Head of caudate nucleus (tissue), 42 donors: ENCODE results near the gene TIMM21.

Source experiments
- DNase-seq, 42 donors: peaks; one replicate each; pipeline versions ENCODE4 v3.0.0 to v3.0.0-alpha.2; 2020 to 2021; ENCODE audit warnings: mixed read lengths in 7 of 42
- intact Hi-C: fragments of 100-400 bp; cut with DNase I; formaldehyde crosslinking; loops from one replicate; pipeline ENCODE4 v1.15.0; 2022

The TIMM21 gene, protein sequence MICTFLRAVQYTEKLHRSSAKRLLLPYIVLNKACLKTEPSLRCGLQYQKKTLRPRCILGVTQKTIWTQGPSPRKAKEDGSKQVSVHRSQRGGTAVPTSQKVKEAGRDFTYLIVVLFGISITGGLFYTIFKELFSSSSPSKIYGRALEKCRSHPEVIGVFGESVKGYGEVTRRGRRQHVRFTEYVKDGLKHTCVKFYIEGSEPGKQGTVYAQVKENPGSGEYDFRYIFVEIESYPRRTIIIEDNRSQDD

DNA sequence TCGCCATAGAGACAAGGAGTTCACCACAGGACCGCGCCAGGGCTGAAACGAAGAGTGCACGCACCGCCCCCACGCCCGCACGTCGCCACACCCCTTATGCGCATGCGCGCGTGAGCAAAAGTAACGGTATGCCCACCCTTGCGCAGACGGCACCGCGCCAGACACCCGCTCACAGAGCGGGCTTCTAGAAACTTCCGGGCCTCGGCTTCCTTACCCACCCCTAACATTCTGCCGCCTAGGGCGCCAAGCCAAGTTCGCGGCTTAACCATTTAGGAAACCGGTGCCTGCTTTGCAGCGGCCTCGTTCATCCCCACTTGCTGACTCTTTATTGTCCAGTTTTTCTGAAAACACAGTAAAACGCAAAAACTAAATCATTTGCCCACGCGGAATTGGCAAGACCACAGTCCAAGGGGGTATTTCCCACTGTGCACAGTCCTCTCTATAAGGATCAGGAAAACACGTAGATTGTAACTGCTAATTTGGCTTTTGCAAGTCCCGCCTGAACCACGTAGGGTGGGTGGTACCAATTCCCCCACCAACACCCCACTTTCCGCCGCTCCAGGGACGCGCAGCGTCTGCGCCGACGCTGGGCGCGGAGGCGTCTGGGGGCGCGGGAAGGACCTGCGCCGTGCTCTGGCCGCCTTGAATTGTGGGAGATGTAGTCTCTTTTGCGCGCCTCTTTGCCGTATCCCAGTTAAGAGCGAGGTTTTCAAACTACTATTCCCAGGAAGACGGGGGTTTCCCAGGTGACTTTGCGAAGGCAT is at the start of gene TIMM21, which contains the start of gene FBXO15:
TIMM21 (plus strand) TSS at position 745 of the 764 bp plus-strand sequence. CDS start 286 bp downstream, outside the sequence.
FBXO15 (minus strand) TSS at position 56 of the 764 bp plus-strand sequence; CDS start at position 7, 49 bp downstream.
- intact Hi-C loops, result no loop called here
- DNase-seq, result peak; percentile 91 to 99 (median 96)

DNA sequence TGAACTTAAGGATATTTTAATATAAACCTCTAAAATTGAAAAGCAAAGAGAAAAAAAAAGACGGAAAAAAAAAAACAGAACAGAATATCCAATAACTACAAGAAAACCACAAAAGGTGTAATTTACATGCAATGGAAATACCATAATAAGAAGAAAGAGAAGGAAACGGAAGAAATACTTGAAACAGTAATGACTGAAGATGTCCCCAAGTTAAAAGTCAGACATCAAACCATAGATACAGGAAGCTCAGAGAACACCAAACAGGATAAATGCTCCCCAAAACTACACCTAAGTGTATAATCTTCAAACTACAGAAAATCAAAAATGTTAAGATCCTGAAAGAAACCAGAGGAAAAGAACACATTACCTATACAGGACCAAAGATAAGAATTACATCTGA is 39.9 kb upstream of the TIMM21 start:
- no peak for DNase-seq
- intact Hi-C loops, result no loop called here

DNA sequence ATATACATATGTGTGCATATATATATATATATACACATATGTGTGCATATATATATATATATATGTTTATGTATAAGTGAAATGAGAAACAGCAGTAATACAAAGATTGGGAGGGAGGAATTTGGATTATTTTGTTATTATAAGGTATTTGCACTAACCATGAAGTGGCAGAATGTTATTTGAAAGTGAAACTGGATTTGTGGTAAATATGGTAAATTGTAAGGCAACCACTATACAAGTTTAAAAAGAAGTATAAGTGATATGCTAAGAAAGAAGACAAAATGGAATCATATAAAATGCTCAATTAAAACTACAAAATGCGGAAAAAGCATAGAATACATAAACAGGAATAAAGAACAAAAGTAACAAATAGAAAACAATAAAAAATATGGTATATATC is 38.2 kb upstream of the TIMM21 start:
- no peak for DNase-seq
- intact Hi-C loops, result no loop called here

DNA sequence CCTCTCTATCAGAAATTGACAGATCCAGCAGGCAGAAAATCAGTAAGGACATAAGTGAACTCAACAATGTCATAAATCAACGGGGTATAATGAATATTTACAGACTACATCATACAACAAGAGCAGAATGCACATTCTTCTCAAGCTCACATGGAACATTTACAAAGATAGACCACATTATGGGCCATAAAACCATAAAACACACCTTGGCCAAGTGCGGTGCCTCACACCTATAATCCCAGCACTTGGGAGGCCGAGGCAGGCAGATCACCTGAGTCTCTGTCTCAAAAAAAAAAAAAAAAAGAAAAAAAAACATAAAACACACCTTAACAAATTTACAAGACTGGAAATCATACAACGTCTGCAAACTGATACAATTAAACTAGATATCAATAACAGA is 37.3 kb upstream of the TIMM21 start:
- intact Hi-C loops, result no loop called here
- no peak for DNase-seq

DNA sequence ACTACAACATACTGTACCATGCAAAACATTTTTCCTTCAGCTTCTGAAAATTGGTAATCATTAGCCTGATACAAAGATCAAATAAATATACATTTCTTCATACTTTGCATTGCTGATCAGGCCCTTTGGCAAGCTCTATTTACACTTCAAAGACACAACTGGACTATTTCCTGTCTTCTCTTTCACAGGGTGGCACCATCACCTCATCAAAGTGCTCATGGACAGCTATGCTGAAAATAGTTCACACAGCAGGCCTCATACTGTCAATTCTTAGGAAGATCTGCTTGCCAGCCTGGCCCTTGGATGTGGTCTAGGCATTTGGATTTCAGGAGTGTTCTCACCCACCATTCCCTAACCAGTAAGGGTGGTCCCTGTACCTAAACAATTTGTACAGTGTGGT is 34.6 kb upstream of the TIMM21 start:
- DNase-seq, result no peak
- intact Hi-C loops, result no loop called here

DNA sequence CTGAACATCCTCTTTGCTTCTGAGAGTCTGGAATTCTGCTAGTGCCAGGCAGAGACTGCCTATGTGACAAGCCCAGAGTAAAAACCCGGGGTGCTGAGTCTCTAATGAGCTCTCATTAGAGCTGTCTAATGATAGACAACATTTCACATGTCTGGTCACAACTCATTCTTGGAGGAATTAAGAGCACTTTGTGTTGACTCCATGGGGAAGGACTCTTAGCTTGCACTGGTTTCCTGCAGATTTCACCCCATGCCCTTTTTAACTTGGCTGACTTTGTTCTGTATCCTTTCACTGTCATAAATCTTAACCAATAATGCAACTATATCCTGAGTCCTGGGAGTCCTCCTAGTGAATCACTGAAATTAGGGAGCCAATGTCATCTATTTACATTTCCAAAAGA is 34.2 kb upstream of the TIMM21 start:
- no peak for DNase-seq
- intact Hi-C loops, result no loop called here

DNA sequence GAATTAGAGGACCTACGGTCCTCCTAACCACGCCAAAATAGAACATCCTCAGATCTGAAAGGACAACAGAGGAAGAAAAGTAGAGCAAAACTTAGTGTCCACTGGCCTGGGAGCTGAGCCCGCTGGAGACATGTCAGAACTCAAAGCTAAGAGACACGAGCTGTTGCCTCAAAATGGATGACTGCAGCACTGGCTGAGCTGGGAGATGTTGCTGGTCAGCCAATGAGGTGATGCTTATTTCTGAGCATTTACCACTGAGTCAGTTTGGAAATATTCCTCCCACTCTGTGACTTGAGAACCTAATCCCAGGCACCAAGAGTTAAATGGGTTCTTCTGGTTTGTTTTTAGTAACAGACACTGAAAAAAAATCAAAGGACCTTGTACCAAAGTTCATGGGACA is 33.3 kb upstream of the TIMM21 start:
- DNase-seq, result no peak
- intact Hi-C loops, result no loop called here

DNA sequence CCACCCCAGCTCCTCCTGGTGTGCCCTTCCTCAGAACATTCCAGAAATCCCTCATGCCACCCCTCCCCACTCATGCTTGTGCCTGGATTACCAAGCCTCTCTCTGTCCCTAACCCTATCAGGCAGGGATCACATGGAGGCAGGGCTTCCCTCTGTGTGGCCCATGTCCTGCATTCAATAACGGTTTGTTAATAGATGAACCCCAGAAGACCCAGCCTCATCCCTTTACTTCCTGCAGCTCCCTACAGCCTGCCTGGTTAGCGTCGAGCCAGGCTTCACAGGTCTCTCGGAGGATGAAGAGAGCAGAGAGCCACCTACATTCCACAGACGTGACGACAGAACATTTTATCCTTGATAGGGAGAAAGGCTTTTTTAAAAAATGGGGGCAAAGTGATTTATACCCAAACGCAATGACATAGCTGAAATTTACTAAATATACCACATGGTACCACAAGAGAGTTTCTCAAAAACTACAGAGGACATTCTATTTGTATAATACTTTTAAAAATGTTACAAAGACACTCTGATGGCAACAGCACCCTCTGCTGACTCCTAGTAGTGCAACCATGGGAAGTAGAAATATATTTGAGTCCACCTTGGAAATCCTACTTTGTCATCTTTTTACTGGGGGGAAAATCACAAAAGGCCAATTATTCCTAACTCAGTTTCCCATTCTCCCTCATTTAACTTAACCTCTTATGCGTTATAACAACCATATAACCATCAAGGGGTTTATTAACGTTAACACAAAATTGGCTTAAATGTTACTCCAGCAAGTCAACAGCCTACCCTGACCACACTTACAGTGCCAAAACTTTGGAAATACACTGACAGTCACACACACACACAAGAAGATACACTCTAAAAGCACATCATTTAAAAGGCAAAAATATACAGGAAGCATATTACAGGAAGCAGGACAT is 31.4 kb upstream of the TIMM21 start:
- intact Hi-C loops, result no loop called here
- peak in 16 of 42 donors; percentile 21 to 67 (median 55) for DNase-seq

DNA sequence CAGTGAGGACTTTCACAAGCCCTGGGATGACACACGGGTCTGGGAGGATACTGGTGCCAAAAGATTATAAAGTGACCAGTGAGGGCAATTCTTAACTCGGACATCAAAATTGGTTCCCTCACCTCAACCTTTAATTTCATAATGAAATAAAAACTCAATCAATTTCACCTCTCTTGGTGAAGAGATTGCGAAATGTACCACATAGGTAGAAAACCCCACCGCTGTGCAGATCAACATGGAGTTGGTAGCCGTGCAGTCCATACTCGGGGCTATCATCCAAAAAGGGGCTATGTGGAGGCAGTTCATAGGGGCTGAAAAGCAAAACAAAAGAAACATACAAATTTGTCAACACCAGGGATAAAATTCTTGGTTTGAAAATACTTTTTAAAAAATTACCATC is 25.1 kb upstream of the TIMM21 start:
- intact Hi-C loops, result no loop called here
- DNase-seq, result no peak

DNA sequence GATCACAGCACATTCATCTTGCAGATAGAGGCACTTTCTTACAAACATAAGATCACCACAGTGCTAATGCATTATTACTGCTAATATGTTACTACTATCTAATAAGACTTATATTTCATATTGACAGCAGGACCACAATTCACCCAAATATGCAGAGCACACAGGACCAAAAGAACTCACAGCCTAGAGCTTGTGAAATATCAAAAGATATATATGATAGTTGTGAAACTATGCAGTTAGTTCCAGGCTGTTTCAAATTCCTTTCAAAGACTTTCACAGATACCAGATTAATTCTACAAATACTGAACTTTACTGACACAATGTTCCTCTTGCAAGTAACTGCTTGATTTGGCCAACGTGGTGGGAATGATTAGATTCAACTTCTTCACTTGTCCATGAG is 23.7 kb upstream of the TIMM21 start:
- DNase-seq, result no peak
- intact Hi-C loops, result no loop called here

DNA sequence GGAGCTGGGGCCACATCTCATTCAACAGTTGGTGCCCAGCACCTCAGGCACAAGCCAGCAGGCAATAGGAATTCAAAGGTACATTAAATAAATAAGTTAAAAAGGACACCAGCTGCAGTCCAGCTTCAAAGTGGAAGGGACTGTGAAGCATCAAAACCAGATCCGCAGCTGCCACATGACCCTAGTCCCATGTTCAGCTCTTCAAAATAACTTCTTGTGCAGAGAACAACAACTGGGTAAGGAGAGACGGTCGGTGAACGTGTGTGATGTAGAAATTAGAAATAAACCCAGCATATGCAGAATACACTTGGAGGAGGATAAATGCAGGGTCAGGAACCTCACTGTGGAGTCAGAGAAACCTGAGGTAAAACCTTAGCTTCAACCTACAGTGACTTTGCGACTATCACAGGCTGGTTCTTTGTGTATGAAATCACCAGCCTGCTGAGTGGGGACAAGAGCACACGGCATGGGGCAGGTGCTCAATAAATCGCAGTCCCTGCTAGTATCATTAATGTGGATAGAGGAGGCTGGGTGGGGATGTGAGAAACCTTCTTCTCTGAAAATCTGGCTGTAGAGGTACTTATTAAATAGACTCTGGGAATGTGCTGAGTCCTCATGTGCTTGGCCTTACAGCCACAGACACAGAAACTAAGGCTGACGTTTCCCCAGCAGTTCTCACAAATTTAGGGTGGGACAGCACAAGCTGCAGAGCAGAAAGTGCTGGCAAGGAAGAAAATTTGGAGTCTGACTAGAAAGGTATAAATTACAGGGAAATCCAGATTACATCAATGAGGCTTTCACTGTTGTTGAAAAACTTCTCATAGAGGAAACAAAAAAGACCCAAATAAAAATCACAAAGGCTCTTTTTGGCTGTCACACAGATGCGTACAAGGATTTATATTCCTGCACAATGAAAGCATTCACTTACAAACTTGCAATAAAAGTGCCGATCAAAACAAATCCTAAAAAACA is 21.4 kb upstream of the TIMM21 start:
- intact Hi-C loops, result no loop called here
- DNase-seq, result peak in 3 of 42 donors; percentile 16 to 34 (median 28)

DNA sequence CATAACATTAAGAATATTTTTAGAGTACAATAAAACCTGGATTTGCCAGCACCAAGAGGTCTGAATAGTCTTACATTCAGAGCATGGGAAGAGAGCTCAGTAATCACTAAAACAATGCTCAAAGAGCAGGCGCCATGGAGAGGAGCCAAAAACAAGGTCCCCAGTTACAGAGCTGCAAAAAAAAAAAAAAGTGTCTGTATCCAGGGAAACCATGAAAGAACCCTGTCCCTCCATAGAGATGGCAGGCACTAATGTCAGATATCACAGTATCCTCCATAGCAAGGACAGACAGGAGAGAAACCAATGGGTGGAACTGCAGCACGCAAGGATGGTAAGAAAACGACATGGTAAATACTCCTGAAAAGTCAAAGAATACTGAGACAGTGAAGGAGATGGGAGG is 20.2 kb upstream of the TIMM21 start:
- peak in 31 of 42 donors; percentile 13 to 81 (median 60) for DNase-seq
- intact Hi-C loops, result no loop called here

DNA sequence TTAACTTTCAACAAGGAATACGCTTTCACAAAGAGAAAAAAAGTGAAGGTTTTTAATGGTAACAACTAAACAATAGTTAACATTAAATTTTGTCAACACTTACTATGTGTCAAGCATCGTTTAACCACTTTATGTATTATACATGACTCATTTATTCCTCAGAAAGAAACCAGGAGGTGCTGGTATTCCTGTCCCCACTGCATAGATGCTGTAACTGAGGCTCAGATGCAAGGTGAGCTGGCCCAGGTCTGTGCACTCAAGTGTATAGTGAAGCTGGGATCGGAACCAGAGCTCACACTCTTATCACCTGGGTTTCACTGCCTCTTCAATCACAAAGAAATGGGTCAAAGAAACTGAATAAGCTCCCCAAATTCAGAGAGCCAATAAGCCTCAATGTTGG is 17.2 kb upstream of the TIMM21 start:
- DNase-seq, result no peak
- intact Hi-C loops, result no loop called here

DNA sequence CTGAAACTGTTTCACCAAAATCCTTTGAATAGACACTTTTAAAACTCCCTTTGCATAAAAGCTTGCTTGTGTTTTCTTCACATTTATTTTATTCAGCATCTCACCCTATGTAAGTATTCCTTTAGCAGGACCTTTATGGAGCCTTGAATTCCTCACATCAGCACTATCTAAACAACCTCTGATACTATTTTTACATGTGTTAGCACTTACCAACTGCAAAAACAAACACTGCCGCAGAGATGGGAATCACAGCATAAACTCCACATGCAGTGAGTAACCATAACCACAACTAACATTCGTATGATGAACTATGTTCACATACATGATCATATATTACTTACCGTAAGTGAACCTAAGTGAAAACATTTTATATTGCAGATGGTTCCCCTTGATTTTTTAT is 16.1 kb upstream of the TIMM21 start:
- intact Hi-C loops, result no loop called here
- DNase-seq, result no peak

DNA sequence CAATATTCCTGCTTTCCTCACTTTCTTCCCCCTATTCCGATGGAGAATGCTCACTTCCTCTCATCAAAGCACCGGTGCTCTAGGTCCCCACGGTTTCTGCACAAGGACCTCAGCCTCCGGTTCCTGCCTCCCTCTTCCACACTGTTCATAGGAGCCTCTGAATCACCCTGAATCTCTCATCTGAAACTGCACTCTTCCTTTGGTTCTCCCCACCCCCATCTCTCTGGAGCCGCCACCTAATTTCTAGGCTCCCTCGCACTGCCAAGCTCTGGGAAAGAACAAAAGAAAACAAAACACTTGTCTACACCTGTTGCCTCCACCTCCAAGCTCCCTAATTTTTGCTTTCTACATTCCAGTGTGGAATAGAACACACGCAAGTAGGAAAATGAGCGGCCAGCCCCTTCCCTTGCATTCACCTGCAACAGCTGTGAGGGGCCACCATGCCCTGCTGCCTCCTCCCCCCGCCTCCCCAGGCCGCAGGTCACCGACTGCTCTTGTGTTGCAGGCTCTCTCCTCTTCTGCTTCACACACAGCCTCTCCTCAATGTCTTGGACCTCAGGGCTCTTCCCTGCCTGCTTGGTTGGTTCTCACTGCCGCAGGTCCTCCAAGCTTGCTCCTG is 10.3 kb upstream of the TIMM21 start:
- intact Hi-C loops, result no loop called here
- DNase-seq, result peak in 4 of 42 donors; percentile 37 to 62 (median 56)

DNA sequence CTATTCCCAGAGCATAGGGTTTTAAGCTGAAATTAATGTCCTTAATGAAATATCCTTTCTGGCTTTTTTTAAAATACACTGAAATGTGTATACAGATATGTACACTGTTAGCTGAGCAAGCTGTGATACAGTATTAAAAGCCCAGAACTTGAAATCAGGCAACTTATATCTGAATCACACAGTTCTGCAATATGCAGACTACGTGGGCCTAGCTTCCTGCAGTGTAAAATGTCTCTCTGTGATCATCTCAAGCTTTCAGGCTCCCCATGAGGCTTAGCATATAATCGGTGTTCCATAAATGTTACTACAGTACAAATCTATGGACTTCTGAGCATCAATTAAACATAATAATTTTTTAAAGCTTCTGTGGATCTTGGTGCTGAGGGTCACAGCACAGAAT is 8.9 kb upstream of the TIMM21 start:
- intact Hi-C loops, result no loop called here
- DNase-seq, result peak in 6 of 42 donors; percentile 29 to 65 (median 38)

DNA sequence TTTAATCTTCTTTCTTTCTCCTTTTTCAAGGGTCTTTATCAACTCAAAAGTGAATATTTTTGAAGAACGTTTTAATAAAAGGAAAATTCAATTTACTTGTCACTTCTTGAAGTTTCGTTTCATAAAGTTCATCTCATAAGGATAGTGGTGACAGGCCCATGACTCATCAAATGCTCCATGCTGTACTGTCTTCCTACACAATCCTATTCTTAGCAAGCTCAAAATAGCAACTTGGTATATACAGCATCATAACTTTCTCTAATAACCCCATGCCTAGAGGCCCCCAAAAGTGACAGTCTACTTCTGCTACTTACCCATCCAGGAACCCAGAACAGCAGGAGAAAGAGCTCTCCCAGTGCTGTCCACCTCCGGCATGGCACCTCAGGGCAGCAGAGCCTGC is 8.4 kb upstream of the TIMM21 start:
- intact Hi-C loops, result no loop called here
- peak in 18 of 42 donors; percentile 31 to 81 (median 50) for DNase-seq

DNA sequence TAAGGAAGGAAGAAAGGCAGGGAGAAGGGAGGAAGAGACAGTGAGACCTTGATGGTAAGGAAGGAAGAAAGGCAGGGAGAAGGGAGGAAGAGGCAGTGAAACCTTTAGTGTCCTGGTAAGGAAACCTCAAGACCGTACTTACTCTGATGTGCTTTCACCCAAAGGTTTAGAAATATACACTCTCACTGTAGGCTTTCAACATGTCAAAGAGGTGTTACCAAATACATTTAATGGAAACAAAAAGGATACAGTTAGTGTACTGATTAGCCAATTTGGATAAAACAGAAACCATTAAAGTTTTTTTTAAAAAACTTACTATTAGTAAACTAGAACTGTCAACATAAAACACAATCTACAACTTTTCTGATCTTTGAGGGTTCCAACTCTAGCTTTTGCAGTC is 7.7 kb upstream of the TIMM21 start:
- no peak for DNase-seq
- intact Hi-C loops, result no loop called here
